ENCODE results near the gene FCER1A.

DNA sequence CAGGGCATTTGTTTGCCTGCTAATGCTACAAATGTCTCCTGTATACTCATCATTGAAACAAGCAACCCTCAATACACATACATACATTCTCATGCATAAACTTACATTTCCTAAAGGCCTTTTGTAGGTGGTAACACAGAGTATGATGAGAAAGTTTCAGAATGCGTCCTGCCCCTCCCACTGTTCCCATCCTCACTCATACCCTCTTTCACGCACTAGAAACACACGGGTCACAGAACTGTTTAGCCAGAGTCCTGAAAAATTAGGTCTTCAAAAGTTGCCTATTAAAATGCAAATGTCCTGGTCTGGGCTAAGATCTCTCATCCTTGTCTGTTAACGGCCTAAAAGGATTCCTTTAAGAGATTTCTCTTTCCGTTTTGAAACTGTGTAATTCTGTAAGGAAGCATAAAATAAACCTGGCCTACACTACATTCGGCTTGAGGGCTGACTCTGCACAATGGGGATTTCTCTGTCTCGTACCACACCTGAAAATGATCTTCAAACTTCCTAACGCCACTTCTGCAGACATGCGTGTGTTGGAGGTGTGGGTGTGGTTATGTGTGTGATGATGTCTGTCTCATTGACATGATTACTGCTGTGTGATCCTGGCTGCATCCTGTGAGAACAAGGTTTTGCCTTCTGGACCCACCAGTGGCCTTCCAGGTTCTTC, 5.3 kb upstream of the FCER1A start:
- TF ChIP-seq, protein P1, sequence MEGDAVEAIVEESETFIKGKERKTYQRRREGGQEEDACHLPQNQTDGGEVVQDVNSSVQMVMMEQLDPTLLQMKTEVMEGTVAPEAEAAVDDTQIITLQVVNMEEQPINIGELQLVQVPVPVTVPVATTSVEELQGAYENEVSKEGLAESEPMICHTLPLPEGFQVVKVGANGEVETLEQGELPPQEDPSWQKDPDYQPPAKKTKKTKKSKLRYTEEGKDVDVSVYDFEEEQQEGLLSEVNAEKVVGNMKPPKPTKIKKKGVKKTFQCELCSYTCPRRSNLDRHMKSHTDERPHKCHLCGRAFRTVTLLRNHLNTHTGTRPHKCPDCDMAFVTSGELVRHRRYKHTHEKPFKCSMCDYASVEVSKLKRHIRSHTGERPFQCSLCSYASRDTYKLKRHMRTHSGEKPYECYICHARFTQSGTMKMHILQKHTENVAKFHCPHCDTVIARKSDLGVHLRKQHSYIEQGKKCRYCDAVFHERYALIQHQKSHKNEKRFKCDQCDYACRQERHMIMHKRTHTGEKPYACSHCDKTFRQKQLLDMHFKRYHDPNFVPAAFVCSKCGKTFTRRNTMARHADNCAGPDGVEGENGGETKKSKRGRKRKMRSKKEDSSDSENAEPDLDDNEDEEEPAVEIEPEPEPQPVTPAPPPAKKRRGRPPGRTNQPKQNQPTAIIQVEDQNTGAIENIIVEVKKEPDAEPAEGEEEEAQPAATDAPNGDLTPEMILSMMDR (IDR thresholded peaks at IDR 0.05; ENCODE audit: borderline replicate concordance, extremely low read depth, low read length, poor library complexity, severe bottlenecking): no peak
- no peak for TF ChIP-seq EZH2 (IDR thresholded peaks at IDR 0.05; ENCODE audit: borderline replicate concordance, low read depth, low read length, severe bottlenecking)
